Fibroblast of lung (primary cell): Measurements from ENCODE around the gene ALAS1. TPM values are rescaled to one million over a fixed set of nuclear protein-coding genes. Genes with fewer than 3 reads are reported as not detected.
"Not testable (repeated sequence)": the region's sequence is repeated elsewhere in the genome, so short reads cannot be mapped to it uniquely, and the experiment has no call there.

Source experiments
- DNase-seq, 2 donors: peaks; one replicate each; pipeline versions ENCODE4 v3.0.0 to v3.0.0-alpha.2; 2010; ENCODE audit warnings: low read depth in 2 of 2
- H2AFZ ChIP-seq: 2 replicates; pipeline ENCODE4 v1.5.1; 2012; ENCODE audit warnings: low read length, control low read depth, inconsistent platforms
- H3K27ac ChIP-seq: 2 replicates; pipeline ENCODE4 v1.5.1; 2011; ENCODE audit warnings: low read length, control low read depth; ENCODE audit not compliant: insufficient read depth
- H3K27me3 ChIP-seq: 2 replicates; pipeline ENCODE4 v1.5.1; 2011; ENCODE audit warnings: mild to moderate bottlenecking, low read length; ENCODE audit not compliant: control insufficient read depth, insufficient read depth
- H3K36me3 ChIP-seq: 2 replicates; pipeline ENCODE4 v1.5.1; 2011; ENCODE audit warnings: low read length; ENCODE audit not compliant: control insufficient read depth, insufficient read depth
- H3K4me1 ChIP-seq: 2 replicates; pipeline ENCODE4 v1.5.1; 2011; ENCODE audit warnings: low read length; ENCODE audit not compliant: control insufficient read depth, insufficient read depth; ENCODE audit errors: extremely low read depth
- H3K4me2 ChIP-seq: 2 replicates; pipeline ENCODE4 v1.5.1; 2011; ENCODE audit warnings: low read length, control low read depth; ENCODE audit not compliant: insufficient read depth; ENCODE audit errors: extremely low read depth
- H3K4me3 ChIP-seq, 4 experiments: fragments of 200-600 bp in 1 of 4; sonication (generic) in 1 of 4; replicated peaks in 1 of 4; 2 replicates each; pipeline ENCODE4 v1.5.1; 2011 to 2016; ENCODE audit warnings: low read length in 4 of 4, low read depth in 3 of 4, mild to moderate bottlenecking in 3 of 4, control low read depth in 2 of 4, inconsistent platforms in 1 of 4, mixed read lengths in 1 of 4; ENCODE audit not compliant: insufficient read depth in 1 of 4; ENCODE audit errors: control extremely low read depth in 1 of 4
- H3K79me2 ChIP-seq: 2 replicates; pipeline ENCODE4 v1.5.1; 2012; ENCODE audit warnings: mild to moderate bottlenecking, low read length, inconsistent platforms; ENCODE audit not compliant: control insufficient read depth, insufficient read depth
- H3K9ac ChIP-seq: 2 replicates; pipeline ENCODE4 v1.5.1; 2011; ENCODE audit warnings: mild to moderate bottlenecking, low read length, control low read depth; ENCODE audit not compliant: insufficient read depth
- H3K9me3 ChIP-seq: 2 replicates; pipeline ENCODE4 v1.5.1; 2012; ENCODE audit warnings: low read depth, low read length; ENCODE audit not compliant: control insufficient read depth, insufficient read depth
- H4K20me1 ChIP-seq: 2 replicates; pipeline ENCODE4 v1.5.1; 2011; ENCODE audit warnings: low read length; ENCODE audit not compliant: control insufficient read depth, insufficient read depth; ENCODE audit errors: extremely low read depth
- EZH2 ChIP-seq: IDR thresholded peaks from 2 replicates; pipeline ENCODE4 v1.5.1; 2012; ENCODE audit warnings: low read length, control low read depth, mild to moderate bottlenecking; ENCODE audit errors: missing control alignments
- polyA plus RNA-seq, 2 donors: library from polyadenylated mRNA; depleted of rRNA in 1 of 2; stranded (reverse) in 1 of 2; unstranded in 1 of 2; fragments of >200 nt; gene quantifications; 2 replicates each; pipeline ENCODE4 v1.2.1, GENCODE V29; 2011 to 2012; ENCODE audit warnings: missing spikeins in 1 of 2
- total RNA-seq: library from RNA; depleted of rRNA; stranded (reverse); fragments of >200 nt; gene quantifications from 2 replicates; pipeline ENCODE4 v1.2.1, GENCODE V29; 2014
- TF ChIP-seq, protein P1 (sequence below), 2 donors: IDR thresholded peaks in 1 of 2; conservative IDR thresholded peaks in 1 of 2; 1 replicate in 1 of 2; 2 replicates in 1 of 2; pipeline ENCODE4 v1.5.1; 2011 to 2012; ENCODE audit warnings: low read length in 2 of 2, control low read depth in 1 of 2, inconsistent platforms in 1 of 2, low read depth in 1 of 2, mild to moderate bottlenecking in 1 of 2

ALAS1 gene
- total and polyA plus RNA-seq, 2 donors (not counting 1 experiment from before 2014, with no cell fraction given) = 60.9 to 61.8 TPM

- no peaks in the 10 kb centered on the region for H4K20me1 ChIP-seq
- peaks cover 2% of the 10 kb centered on the region for H3K4me1 ChIP-seq
- no peaks in the 10 kb centered on the region for H3K27me3 ChIP-seq
- no peak overlapping the region for H3K27ac ChIP-seq
- no peak for DNase-seq
- TF ChIP-seq, protein P1, sequence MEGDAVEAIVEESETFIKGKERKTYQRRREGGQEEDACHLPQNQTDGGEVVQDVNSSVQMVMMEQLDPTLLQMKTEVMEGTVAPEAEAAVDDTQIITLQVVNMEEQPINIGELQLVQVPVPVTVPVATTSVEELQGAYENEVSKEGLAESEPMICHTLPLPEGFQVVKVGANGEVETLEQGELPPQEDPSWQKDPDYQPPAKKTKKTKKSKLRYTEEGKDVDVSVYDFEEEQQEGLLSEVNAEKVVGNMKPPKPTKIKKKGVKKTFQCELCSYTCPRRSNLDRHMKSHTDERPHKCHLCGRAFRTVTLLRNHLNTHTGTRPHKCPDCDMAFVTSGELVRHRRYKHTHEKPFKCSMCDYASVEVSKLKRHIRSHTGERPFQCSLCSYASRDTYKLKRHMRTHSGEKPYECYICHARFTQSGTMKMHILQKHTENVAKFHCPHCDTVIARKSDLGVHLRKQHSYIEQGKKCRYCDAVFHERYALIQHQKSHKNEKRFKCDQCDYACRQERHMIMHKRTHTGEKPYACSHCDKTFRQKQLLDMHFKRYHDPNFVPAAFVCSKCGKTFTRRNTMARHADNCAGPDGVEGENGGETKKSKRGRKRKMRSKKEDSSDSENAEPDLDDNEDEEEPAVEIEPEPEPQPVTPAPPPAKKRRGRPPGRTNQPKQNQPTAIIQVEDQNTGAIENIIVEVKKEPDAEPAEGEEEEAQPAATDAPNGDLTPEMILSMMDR (conservative IDR thresholded peaks at IDR 0.05 in 1 of 2, IDR thresholded peaks at IDR 0.05 in 1 of 2; ENCODE audit: low read depth in 1 of 2, low read length in 2 of 2) = no peak
- TF ChIP-seq EZH2 = no peak
- H3K4me2 ChIP-seq = no peak overlapping the region
- no peaks in the 10 kb centered on the region for H3K9me3 ChIP-seq
- no peaks in the 10 kb centered on the region for H3K79me2 ChIP-seq
- no peak overlapping the region for H3K9ac ChIP-seq
- H3K4me3 ChIP-seq = no peak overlapping the region
- no peak overlapping the region for H2AFZ ChIP-seq
- H3K36me3 ChIP-seq = no peaks in the 10 kb centered on the region
These were observed 20.8 kb upstream of the ALAS1 start for GRCh38 chr3:52176951-52177700.

DNA sequence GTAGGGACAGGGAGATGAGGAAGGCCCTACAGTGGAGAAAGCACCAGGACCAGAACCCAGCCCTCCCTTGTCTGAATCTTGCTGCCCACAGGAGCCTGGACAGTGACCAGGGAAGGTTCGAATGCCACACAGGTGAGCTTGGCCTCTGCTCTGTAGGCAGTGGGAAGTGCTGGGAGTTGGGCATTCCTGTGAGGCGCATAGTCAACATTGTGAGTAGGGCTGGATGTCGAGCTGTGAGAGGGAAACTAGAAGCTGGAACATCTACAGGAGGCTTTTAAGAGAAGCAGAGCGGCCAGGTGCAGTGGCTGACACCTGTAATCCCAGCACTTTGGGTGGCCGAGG is 20.3 kb upstream of the ALAS1 start:
- Histone ChIP-seq H3K27me3 (no peaks in the 10 kb centered on the region), H3K9ac (no peak overlapping the region)

DNA sequence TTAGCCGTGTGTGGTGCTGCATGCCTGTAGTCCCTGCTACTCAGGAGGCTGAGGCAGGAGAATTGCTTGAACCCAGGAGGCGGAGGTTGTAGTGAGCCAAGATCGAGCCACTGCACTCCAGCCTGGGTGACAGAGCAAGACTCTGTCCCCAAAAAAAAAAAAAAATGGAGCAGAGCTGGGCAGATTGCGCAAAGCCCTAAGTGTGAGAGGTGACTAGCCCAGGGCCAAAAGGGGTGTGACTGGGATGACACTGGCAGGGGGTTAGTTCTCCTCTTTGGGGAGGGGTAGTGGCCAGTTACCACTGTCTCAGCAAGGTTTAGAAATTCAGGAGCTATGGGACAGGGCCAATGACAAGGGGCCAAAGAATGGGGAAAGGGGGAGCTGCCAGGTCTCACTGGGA is 19.8 kb upstream of the ALAS1 start:
- not testable (repeated sequence) for H3K9me3 ChIP-seq, H3K4me2 ChIP-seq, H3K27ac ChIP-seq, DNase-seq, H3K9ac ChIP-seq, H3K4me3 ChIP-seq, H3K36me3 ChIP-seq, H3K27me3 ChIP-seq, H2AFZ ChIP-seq, H3K79me2 ChIP-seq, H3K4me1 ChIP-seq, H4K20me1 ChIP-seq

More for the DNA sequence above, 20.3 kb upstream of the ALAS1 start:
- Histone ChIP-seq H4K20me1 (no peaks in the 10 kb centered on the region), H3K4me1 (peaks cover 2% of the 10 kb centered on the region), H3K36me3 (no peaks in the 10 kb centered on the region), H3K4me3 (no peak overlapping the region), H3K79me2 (no peaks in the 10 kb centered on the region), H3K4me2 (no peak overlapping the region), H2AFZ (no peak overlapping the region), H3K27ac (no peak overlapping the region), H3K9me3 (no peaks in the 10 kb centered on the region)
- TF ChIP-seq, protein P1 (conservative IDR thresholded peaks at IDR 0.05 in 1 of 2, IDR thresholded peaks at IDR 0.05 in 1 of 2; ENCODE audit: low read depth in 1 of 2, low read length in 2 of 2) = no peak
- TF ChIP-seq EZH2 = no peak
- DNase-seq = no peak
